Measurements from ENCODE around the gene EXOC6B.

The EXOC6B gene

GRCh38 chr2:72275084-72275483, 550.7 kb downstream of the EXOC6B start:
- no peak for DNase-seq (ENCODE audit: low spot score)
- no peaks in the 10 kb centered on the region for H3K79me1 ChIP-seq (ENCODE audit: low read depth, low read length)
- no peaks in the 10 kb centered on the region for H3K9me3 ChIP-seq (replicated peaks in 1 of 2; ENCODE audit: control insufficient read depth in 2 of 2, insufficient read depth in 1 of 2, low read depth in 1 of 2, low read length in 2 of 2)
- no peaks in the 10 kb centered on the region for H3K27me3 ChIP-seq (ENCODE audit: control insufficient read depth in 3 of 3, insufficient read depth in 3 of 3, low read depth in 1 of 3, low read length in 3 of 3)
- H3K36me3 ChIP-seq (replicated peaks in 1 of 2; ENCODE audit: control insufficient read depth in 2 of 2, insufficient read depth in 2 of 2, low read length in 2 of 2): no peaks in the 10 kb centered on the region
- no peak overlapping the region for H3K4ac ChIP-seq (ENCODE audit: low read length)
- no peak overlapping the region for H3K4me2 ChIP-seq (ENCODE audit: insufficient read depth, low read length, poor library complexity, severe bottlenecking)
- H3K4me1 ChIP-seq (ENCODE audit: control insufficient read depth in 2 of 2, insufficient read depth in 1 of 2, low read depth in 1 of 2, low read length in 2 of 2): peaks cover 2% of the 10 kb centered on the region in 2 donors
- no peak overlapping the region for H2BK120ac ChIP-seq (ENCODE audit: low read depth, low read length)
- H3K4me3 ChIP-seq (ENCODE audit: low read length in 2 of 2): no peak overlapping the region
- no peak overlapping the region for H2BK5ac ChIP-seq (ENCODE audit: low read length)
- no peak overlapping the region for H4K8ac ChIP-seq (ENCODE audit: low read depth, low read length)
- no peak overlapping the region for H3K27ac ChIP-seq (replicated peaks; ENCODE audit: low read length)
- H4K91ac ChIP-seq (ENCODE audit: low read depth, low read length, poor library complexity): no peak overlapping the region
- H3K18ac ChIP-seq (ENCODE audit: low read length): no peak overlapping the region
- no peak overlapping the region for H2BK15ac ChIP-seq (ENCODE audit: low read length)
- H3K14ac ChIP-seq (ENCODE audit: low read length): no peak overlapping the region
- no peak overlapping the region for H2BK12ac ChIP-seq (ENCODE audit: low read length)
- no peak overlapping the region for H2AFZ ChIP-seq (ENCODE audit: low read length)
- no CpG with 5 or more reads among the region's 2 CpGs for WGBS, 2 donors (ENCODE audit: extremely low coverage in 2 of 2, insufficient read length in 2 of 2, insufficient replicate concordance in 1 of 2)
- no peak overlapping the region for H3K23ac ChIP-seq (ENCODE audit: low read depth, low read length, poor library complexity)
- no peak overlapping the region for H3K9ac ChIP-seq (ENCODE audit: low read depth, low read length, poor library complexity)
- H2AK5ac ChIP-seq (ENCODE audit: low read depth, low read length): no peak overlapping the region

- Histone ChIP-seq H2BK5ac (ENCODE audit: low read length) (no peak overlapping the region), H3K27ac (replicated peaks; ENCODE audit: low read length) (no peak overlapping the region), H3K79me1 (ENCODE audit: low read depth, low read length) (no peaks in the 10 kb centered on the region), H3K27me3 (ENCODE audit: control insufficient read depth in 3 of 3, insufficient read depth in 3 of 3, low read depth in 1 of 3, low read length in 3 of 3) (no peaks in the 10 kb centered on the region), H3K9me3 (replicated peaks in 1 of 2; ENCODE audit: control insufficient read depth in 2 of 2, insufficient read depth in 1 of 2, low read depth in 1 of 2, low read length in 2 of 2) (no peaks in the 10 kb centered on the region), H3K23ac (ENCODE audit: low read depth, low read length, poor library complexity) (no peak overlapping the region), H3K14ac (ENCODE audit: low read length) (no peak overlapping the region), H4K8ac (ENCODE audit: low read depth, low read length) (no peak overlapping the region), H3K4me2 (ENCODE audit: insufficient read depth, low read length, poor library complexity, severe bottlenecking) (no peak overlapping the region), H4K91ac (ENCODE audit: low read depth, low read length, poor library complexity) (no peak overlapping the region), H2BK15ac (ENCODE audit: low read length) (no peak overlapping the region), H3K18ac (ENCODE audit: low read length) (no peak overlapping the region), H2AFZ (ENCODE audit: low read length) (no peak overlapping the region), H3K36me3 (replicated peaks in 1 of 2; ENCODE audit: control insufficient read depth in 2 of 2, insufficient read depth in 2 of 2, low read length in 2 of 2) (no peaks in the 10 kb centered on the region), H3K4me1 (ENCODE audit: control insufficient read depth in 2 of 2, insufficient read depth in 1 of 2, low read depth in 1 of 2, low read length in 2 of 2) (peaks cover 2% of the 10 kb centered on the region in 2 donors), H2BK120ac (ENCODE audit: low read depth, low read length) (no peak overlapping the region), H2BK12ac (ENCODE audit: low read length) (no peak overlapping the region), H3K4ac (ENCODE audit: low read length) (no peak overlapping the region), H2AK5ac (ENCODE audit: low read depth, low read length) (no peak overlapping the region), H3K4me3 (ENCODE audit: low read length in 2 of 2) (no peak overlapping the region), H3K9ac (ENCODE audit: low read depth, low read length, poor library complexity) (no peak overlapping the region)
- WGBS, 2 donors (ENCODE audit: extremely low coverage in 2 of 2, insufficient read length in 2 of 2, insufficient replicate concordance in 1 of 2): no CpG with 5 or more reads among the region's 4 CpGs
- no peak for DNase-seq (ENCODE audit: low spot score)
Measured at GRCh38 chr2:72274380-72274797, 551.4 kb downstream of the EXOC6B start.

GRCh38 chr2:72273384-72273783, 552.4 kb downstream of the EXOC6B start:
- DNase-seq (ENCODE audit: low spot score): no peak
- Histone ChIP-seq H3K9ac (ENCODE audit: low read depth, low read length, poor library complexity) (no peak overlapping the region), H3K4me2 (ENCODE audit: insufficient read depth, low read length, poor library complexity, severe bottlenecking) (no peak overlapping the region), H2AFZ (ENCODE audit: low read length) (no peak overlapping the region), H2BK120ac (ENCODE audit: low read depth, low read length) (no peak overlapping the region), H3K4me3 (ENCODE audit: low read length in 2 of 2) (no peak overlapping the region), H3K14ac (ENCODE audit: low read length) (no peak overlapping the region), H2BK5ac (ENCODE audit: low read length) (no peak overlapping the region), H4K91ac (ENCODE audit: low read depth, low read length, poor library complexity) (no peak overlapping the region), H3K36me3 (replicated peaks in 1 of 2; ENCODE audit: control insufficient read depth in 2 of 2, insufficient read depth in 2 of 2, low read length in 2 of 2) (no peaks in the 10 kb centered on the region), H3K4me1 (ENCODE audit: control insufficient read depth in 2 of 2, insufficient read depth in 1 of 2, low read depth in 1 of 2, low read length in 2 of 2) (peaks cover 2% of the 10 kb centered on the region in 2 donors), H2BK15ac (ENCODE audit: low read length) (no peak overlapping the region), H3K27me3 (ENCODE audit: control insufficient read depth in 3 of 3, insufficient read depth in 3 of 3, low read depth in 1 of 3, low read length in 3 of 3) (no peaks in the 10 kb centered on the region), H3K23ac (ENCODE audit: low read depth, low read length, poor library complexity) (no peak overlapping the region), H3K27ac (replicated peaks; ENCODE audit: low read length) (no peak overlapping the region), H3K79me1 (ENCODE audit: low read depth, low read length) (no peaks in the 10 kb centered on the region), H3K18ac (ENCODE audit: low read length) (no peak overlapping the region), H3K4ac (ENCODE audit: low read length) (no peak overlapping the region), H2AK5ac (ENCODE audit: low read depth, low read length) (no peak overlapping the region), H4K8ac (ENCODE audit: low read depth, low read length) (no peak overlapping the region), H2BK12ac (ENCODE audit: low read length) (no peak overlapping the region), H3K9me3 (replicated peaks in 1 of 2; ENCODE audit: control insufficient read depth in 2 of 2, insufficient read depth in 1 of 2, low read depth in 1 of 2, low read length in 2 of 2) (no peaks in the 10 kb centered on the region)
- WGBS, 2 donors (ENCODE audit: extremely low coverage in 2 of 2, insufficient read length in 2 of 2, insufficient replicate concordance in 1 of 2): no CpG with 5 or more reads among the region's 1 CpG

- DNase-seq (ENCODE audit: low spot score): no peak
- H2BK12ac ChIP-seq (ENCODE audit: low read length): no peak overlapping the region
- H2AK5ac ChIP-seq (ENCODE audit: low read depth, low read length): no peak overlapping the region
- no peak overlapping the region for H3K23ac ChIP-seq (ENCODE audit: low read depth, low read length, poor library complexity)
- H3K79me1 ChIP-seq (ENCODE audit: low read depth, low read length): no peaks in the 10 kb centered on the region
- no CpG with 5 or more reads among the region's 5 CpGs for WGBS, 2 donors (ENCODE audit: extremely low coverage in 2 of 2, insufficient read length in 2 of 2, insufficient replicate concordance in 1 of 2)
- no peak overlapping the region for H3K4me2 ChIP-seq (ENCODE audit: insufficient read depth, low read length, poor library complexity, severe bottlenecking)
- H3K27me3 ChIP-seq (ENCODE audit: control insufficient read depth in 3 of 3, insufficient read depth in 3 of 3, low read depth in 1 of 3, low read length in 3 of 3): no peaks in the 10 kb centered on the region
- no peak overlapping the region for H3K4ac ChIP-seq (ENCODE audit: low read length)
- H3K14ac ChIP-seq (ENCODE audit: low read length): no peak overlapping the region
- H3K36me3 ChIP-seq (replicated peaks in 1 of 2; ENCODE audit: control insufficient read depth in 2 of 2, insufficient read depth in 2 of 2, low read length in 2 of 2): no peaks in the 10 kb centered on the region
- H3K27ac ChIP-seq (replicated peaks; ENCODE audit: low read length): no peak overlapping the region
- no peak overlapping the region for H2BK5ac ChIP-seq (ENCODE audit: low read length)
- no peak overlapping the region for H4K91ac ChIP-seq (ENCODE audit: low read depth, low read length, poor library complexity)
- H2AFZ ChIP-seq (ENCODE audit: low read length): no peak overlapping the region
- no peak overlapping the region for H2BK15ac ChIP-seq (ENCODE audit: low read length)
- H3K4me1 ChIP-seq (ENCODE audit: control insufficient read depth in 2 of 2, insufficient read depth in 1 of 2, low read depth in 1 of 2, low read length in 2 of 2): peaks cover 0 to 2% of the 10 kb centered on the region in 2 donors
- H3K9ac ChIP-seq (ENCODE audit: low read depth, low read length, poor library complexity): no peak overlapping the region
- no peak overlapping the region for H3K4me3 ChIP-seq (ENCODE audit: low read length in 2 of 2)
- H3K9me3 ChIP-seq (replicated peaks in 1 of 2; ENCODE audit: control insufficient read depth in 2 of 2, insufficient read depth in 1 of 2, low read depth in 1 of 2, low read length in 2 of 2): no peaks in the 10 kb centered on the region
- H2BK120ac ChIP-seq (ENCODE audit: low read depth, low read length): no peak overlapping the region
- no peak overlapping the region for H4K8ac ChIP-seq (ENCODE audit: low read depth, low read length)
- no peak overlapping the region for H3K18ac ChIP-seq (ENCODE audit: low read length)
Measured at GRCh38 chr2:72271766-72272641, 553.8 kb downstream of the EXOC6B start.

Measured in neuronal stem cell (in vitro differentiated cells).